ENCODE data around the gene PDE4D.

GRCh38 chr5:59819806-59820205 is 73.7 kb downstream of the PDE4D start:
- TF ChIP-seq CTCF (IDR thresholded peaks at IDR 0.05) (no peak), POLR2A (IDR thresholded peaks at IDR 0.05) (no peak)

Data from esophagus squamous epithelium (tissue), 4 donors.